AG10803 (cell line): ENCODE data around the gene MAMLD1.

ENCODE experiments used
- DNase-seq: peaks from one replicate; pipeline ENCODE4 v3.0.0; 2010; ENCODE audit warnings: low read depth
- H3K4me3 ChIP-seq: 2 replicates; pipeline ENCODE4 v1.5.1; 2011; ENCODE audit warnings: mild to moderate bottlenecking, low read length, control low read depth
- TF ChIP-seq, protein P1 (sequence below): conservative IDR thresholded peaks from 2 replicates; pipeline ENCODE4 v1.5.1; 2011; ENCODE audit warnings: mild to moderate bottlenecking, low read length, control low read depth, inconsistent platforms

MAMLD1 gene

GRCh38 chrX:150477371-150477770, 114.3 kb downstream of the MAMLD1 start:
- no peak overlapping the region for H3K4me3 ChIP-seq
- TF ChIP-seq, protein P1, sequence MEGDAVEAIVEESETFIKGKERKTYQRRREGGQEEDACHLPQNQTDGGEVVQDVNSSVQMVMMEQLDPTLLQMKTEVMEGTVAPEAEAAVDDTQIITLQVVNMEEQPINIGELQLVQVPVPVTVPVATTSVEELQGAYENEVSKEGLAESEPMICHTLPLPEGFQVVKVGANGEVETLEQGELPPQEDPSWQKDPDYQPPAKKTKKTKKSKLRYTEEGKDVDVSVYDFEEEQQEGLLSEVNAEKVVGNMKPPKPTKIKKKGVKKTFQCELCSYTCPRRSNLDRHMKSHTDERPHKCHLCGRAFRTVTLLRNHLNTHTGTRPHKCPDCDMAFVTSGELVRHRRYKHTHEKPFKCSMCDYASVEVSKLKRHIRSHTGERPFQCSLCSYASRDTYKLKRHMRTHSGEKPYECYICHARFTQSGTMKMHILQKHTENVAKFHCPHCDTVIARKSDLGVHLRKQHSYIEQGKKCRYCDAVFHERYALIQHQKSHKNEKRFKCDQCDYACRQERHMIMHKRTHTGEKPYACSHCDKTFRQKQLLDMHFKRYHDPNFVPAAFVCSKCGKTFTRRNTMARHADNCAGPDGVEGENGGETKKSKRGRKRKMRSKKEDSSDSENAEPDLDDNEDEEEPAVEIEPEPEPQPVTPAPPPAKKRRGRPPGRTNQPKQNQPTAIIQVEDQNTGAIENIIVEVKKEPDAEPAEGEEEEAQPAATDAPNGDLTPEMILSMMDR, result no peak
- DNase-seq, result no peak

- DNase-seq, result no peak
- no peak overlapping the region for H3K4me3 ChIP-seq
- TF ChIP-seq, protein P1, result no peak
Measured at GRCh38 chrX:150478496-150479492, 115.7 kb downstream of the MAMLD1 start.

- no peak overlapping the region for H3K4me3 ChIP-seq
- TF ChIP-seq, protein P1, result no peak
- DNase-seq, result peak; percentile 35
Measured at GRCh38 chrX:150482537-150483206, 119.6 kb downstream of the MAMLD1 start.

GRCh38 chrX:150483356-150483985, 120.4 kb downstream of the MAMLD1 start:
- TF ChIP-seq, protein P1, result no peak

DNA sequence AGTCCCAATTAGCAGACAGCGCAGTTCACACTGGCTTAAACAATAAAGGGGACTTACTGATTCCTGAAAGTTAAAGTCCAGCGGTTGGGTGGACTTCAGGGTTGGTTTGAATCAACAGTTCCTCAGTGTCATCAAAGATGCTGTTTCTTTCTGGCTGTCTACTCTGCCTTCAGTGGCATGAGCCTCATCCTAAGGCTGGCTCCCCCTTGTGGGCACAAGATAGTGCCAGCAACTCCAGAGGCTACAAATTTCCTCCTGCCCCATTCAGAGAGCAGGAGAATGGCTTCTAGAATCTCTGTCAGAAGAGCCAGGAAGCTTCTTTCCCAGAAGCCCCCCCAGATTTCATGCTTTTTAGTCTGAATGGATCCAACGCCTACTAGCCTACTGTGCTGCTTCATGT, 122.9 kb downstream of the MAMLD1 start:
- TF ChIP-seq, protein P1, result peak; percentile 69
- peak; percentile 58 for DNase-seq
- no peak overlapping the region for H3K4me3 ChIP-seq

More at GRCh38 chrX:150483356-150483985, 120.4 kb downstream of the MAMLD1 start:
- no peak overlapping the region for H3K4me3 ChIP-seq
- peak; percentile 48 for DNase-seq

DNA sequence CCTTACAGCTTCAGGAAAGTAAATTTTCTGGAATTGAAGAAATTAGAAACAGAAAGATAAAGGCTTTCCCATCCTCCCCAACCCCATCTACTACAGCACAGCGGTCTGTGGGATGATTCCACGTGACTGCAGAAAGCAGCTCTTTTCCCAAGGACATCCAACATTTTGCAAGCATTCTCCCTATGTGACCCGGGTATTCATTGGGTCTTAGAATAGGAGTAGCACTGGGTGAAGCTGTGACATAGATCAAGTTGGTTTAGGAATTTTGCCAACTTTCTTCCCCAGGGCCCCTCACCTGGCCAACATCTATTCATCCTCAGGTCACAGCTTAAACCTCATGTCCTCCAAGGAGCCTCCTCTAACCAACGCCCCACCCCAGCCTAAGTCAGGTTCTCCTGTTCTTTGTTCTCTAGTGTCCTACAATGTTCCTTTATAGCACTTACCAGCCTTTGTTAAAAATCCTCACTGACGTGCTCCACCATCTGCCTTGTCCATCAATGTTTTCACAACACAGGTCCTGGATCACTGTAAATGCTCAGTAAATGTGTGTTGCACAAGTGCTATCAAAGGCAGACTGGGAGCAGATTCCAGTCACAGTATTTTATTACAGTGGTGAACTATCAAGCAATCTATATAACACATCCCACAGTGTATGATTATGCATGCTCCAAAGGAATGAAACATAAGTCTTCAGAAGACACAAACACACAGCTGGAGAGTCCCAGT, 124.4 kb downstream of the MAMLD1 start:
- DNase-seq, result no peak
- no peak overlapping the region for H3K4me3 ChIP-seq
- TF ChIP-seq, protein P1, result no peak
